ENCODE measurements around the gene KRTAP4-8.
"Not testable (repeated sequence)": the region's sequence is repeated elsewhere in the genome, so short reads cannot be mapped to it uniquely, and the experiment has no call there.

Gene KRTAP4-8

GRCh38 chr17:41063449-41063848, 34.5 kb downstream of the KRTAP4-8 start:
- no peak for DNase-seq

GRCh38 chr17:41061964-41062363, 36.0 kb downstream of the KRTAP4-8 start:
- DNase-seq, result no peak

DNA sequence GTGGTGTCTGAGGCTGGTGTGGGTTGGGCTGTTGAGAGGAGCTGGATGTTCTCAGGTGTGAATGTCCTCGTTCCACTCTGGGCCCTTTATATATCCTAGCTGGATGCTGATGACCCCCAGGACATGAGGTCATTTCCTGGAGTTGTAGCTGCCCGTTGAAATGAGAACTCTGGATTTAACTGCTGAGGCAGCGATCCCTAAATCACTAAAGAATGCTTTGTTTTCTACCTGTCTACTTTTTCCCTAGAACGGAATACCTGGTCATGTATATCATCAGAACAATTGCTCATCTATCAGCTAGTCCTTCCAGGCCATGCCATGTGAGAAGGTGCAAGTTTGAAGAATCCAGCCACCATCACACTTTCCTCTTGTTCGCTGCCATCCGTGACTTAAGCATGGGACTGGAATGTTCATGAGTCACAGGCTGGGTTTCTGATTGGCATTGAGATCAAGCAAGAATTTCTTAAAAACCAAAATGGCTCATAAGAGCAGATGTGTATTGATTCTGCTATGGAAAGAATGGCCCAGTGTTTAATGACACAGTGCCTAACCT, 37.8 kb downstream of the KRTAP4-8 start, which contains the start of gene KRTAP2-3:
TSS of gene KRTAP2-3 (minus strand) at position 63 of the 553 bp plus-strand sequence. CDS start 64 bp downstream, outside the sequence.
- DNase-seq, result no peak

DNA sequence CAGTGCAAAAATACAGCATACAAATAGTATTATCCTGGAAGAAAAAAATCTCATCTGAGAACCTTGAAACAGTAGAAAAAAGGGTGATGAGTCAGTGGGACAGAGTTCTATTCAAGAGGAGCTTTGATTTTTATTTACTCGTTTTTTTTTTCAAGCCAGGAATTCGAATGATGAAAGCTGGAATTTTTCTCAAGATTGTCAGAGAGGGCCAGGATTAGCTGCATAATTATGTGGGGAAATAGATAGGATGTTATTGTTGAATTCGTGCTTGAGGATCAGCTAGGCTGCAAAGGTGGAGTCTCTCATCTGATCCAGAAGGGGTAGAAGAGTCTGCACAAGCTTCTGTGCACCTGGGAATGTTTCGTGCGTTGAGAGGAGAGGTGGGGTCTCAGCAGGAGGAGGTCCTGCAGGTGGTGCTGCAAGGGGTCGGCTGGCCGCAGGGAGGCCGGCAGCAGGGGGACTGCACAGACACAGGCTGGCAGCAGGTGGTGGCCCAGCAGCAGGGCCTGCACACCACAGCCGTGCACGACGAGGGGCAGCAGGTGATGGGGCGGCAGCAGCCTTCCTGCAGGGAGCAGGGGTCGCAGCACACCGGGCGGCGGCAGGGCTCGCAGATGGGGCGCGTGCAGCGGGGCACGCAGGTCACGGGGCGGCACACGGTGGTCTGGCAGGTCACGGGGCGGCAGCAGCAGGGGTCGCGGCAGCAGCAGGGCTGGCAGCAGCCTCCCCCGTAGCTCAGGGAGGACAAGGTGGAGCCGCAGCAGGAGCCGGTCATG, 38.5 kb downstream of the KRTAP4-8 start:
- not testable (repeated sequence) for DNase-seq

DNA sequence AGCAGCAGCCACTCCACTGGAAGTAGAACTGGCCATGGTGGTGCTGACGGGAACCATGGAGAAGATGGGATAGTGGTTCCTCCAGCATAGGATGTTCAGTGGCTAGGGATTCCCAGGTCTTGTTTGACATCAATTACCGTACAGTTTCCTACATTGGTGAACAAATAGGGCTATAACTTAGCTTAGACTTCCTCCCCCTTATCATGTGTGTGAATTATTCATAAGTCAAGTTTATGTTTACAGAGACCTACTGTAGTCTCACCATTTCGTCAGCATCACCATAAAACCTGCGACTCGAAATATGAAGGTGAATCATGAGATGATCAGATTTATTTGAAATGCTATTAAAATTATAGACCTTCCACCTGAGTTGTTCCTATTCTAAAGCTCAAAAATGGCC, 39.2 kb downstream of the KRTAP4-8 start:
- no peak for DNase-seq

GRCh38 chr17:41057547-41057946, 40.4 kb downstream of the KRTAP4-8 start:
- no peak for DNase-seq

GRCh38 chr17:41055130-41055529, 42.8 kb downstream of the KRTAP4-8 start, which contains the start of gene KRTAP2-2:
TSS of gene KRTAP2-2 (minus strand) at chr17:41055230. CDS start at chr17:41055211, 19 bp downstream.
- not testable (repeated sequence) for DNase-seq

DNA sequence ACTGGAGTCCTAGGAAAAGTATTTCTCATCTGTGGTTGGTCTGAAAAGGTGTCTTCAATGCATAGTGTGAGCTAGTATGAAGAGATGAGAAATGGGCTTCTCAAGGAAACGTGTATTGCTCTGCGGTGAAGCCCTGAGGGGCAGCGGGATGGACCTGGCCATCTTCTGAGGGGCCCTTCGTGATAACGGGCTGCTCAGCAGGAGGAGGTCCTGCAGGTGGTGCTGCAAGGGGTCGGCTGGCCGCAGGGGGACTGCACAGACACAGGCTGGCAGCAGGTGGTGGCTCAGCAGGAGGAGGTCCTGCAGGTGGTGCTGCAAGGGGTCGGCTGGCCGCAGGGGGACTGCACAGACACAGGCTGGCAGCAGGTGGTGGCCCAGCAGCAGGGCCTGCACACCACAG, 43.4 kb downstream of the KRTAP4-8 start:
- not testable (repeated sequence) for DNase-seq

- no peak for DNase-seq
These were observed 43.9 kb downstream of the KRTAP4-8 start for GRCh38 chr17:41054025-41054424.

GRCh38 chr17:41052566-41052965, 45.4 kb downstream of the KRTAP4-8 start:
- DNase-seq, result no peak

DNA sequence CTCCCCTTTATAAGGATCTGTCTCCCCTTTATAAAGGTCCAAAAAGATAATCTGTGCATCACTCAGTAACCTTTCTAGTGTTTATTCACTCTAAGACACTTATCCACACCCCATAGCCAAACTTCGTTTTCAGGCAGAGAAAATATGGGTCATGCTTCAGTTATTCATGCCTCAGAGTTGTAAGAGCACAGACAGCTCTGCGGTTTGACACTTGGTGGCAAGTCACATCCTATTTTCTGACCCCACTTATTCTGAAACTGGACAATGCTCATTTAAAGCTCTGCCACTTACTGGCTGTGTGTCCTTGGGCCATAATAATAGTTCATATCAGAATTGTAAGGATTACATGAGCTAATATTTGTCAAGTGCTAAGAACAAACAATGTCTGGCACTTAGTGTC, 48.8 kb downstream of the KRTAP4-8 start:
- DNase-seq, result no peak

- no peak for DNase-seq
These were observed 49.5 kb downstream of the KRTAP4-8 start for GRCh38 chr17:41048441-41048840.

All from activated T-cell treated with anti-CD3 and anti-CD28 coated beads, Interleukin-2, amount 50 U/mL, for 48 hours (primary cell).